Activated CD8-positive, alpha-beta memory T cell treated with anti-CD3 and anti-CD28 coated beads, Interleukin-2, amount 50 U/mL, for 1 hour (primary cell): ENCODE measurements around the gene TSPEAR.

ENCODE experiments used
- DNase-seq: peaks from one replicate; pipeline ENCODE4 v3.0.0-alpha.2; 2020; ENCODE audit errors: extremely low read depth

The TSPEAR gene

GRCh38 chr21:44720170-44720569 lies 8.8 kb upstream of the TSPEAR start:
- DNase-seq = no peak

DNA sequence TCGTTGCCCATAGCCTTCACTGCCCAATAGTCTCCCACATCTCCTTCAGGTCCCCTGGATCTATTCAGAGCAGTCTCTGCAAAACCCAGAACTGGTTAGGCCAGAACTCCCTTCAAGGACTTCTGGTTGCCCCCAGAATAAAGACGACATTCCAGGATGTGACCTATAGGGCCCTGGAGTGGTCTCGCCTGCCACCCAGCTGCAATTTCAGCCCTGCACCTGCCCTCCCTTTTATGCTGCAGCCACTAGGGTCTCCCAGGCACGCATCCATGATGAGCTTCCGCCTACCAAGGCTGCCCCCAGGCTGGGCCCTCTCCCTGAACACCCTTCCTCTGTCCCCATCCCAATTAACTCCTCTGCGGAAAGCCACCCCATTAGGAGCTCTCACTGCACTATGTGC lies 7.2 kb upstream of the TSPEAR start:
- no peak for DNase-seq

GRCh38 chr21:44718093-44718492 lies 6.7 kb upstream of the TSPEAR start:
- no peak for DNase-seq

DNA sequence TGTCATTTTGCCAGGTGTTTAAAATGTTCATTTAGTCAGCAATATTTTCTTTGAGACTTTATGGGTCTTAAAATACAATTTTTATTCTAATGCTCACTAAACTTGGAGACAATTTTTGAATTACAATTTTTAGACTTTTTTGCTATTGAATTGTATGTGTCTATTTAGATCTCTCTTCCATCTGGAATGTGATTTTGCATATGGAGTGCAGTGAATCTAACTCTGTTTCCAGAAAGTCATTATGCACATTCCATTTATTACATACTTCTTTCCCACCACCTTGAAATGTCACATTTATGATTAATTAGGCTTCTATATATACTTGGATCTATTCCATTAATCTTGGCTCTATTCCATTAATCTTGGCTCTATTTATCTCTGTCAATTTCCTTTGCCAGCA lies 5.6 kb upstream of the TSPEAR start:
- no peak for DNase-seq

GRCh38 chr21:44714905-44715304 lies 3.5 kb upstream of the TSPEAR start:
- no peak for DNase-seq

DNA sequence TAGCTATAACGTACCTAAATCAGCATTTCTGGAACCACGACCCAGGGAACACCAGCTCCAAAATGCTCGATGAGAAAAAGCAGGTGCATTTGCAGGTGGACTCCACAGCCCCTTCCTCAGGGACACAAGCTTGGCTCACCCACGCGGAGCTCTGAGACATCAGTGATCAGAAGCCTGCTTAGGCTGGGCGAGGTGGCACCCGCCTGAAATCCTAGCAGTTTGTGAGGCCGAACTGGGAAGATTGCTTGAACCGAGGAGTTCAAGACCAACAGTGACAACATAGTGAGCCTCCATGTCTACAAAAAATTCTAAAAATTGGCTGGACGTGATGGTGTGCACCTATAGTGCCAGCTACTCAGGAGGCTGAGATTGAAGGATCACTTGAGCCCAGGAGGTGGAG lies 2.5 kb upstream of the TSPEAR start:
- no peak for DNase-seq

DNA sequence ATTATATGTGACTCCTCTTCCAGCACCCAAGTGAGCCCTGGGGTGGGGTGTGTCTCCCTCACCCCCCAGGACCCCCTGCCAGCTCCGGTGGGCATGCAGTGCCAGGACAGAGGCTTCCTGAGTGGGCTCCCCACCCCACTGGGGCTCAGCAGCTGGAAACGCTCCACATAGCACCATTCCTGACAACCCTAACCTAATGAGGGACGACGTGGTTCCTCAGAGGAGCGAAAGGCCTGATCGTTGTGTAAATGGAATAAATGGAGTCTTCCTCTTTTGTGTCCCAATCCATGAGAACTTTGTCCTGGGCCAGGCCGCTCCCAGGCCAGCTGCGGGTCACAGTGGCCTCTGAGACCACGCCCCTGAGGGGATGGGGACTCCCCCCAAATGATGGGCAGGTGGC lies 1.8 kb upstream of the TSPEAR start:
- no peak for DNase-seq

- no peak for DNase-seq
Measured at GRCh38 chr21:44712203-44713028, 1.0 kb upstream of the TSPEAR start.

DNA sequence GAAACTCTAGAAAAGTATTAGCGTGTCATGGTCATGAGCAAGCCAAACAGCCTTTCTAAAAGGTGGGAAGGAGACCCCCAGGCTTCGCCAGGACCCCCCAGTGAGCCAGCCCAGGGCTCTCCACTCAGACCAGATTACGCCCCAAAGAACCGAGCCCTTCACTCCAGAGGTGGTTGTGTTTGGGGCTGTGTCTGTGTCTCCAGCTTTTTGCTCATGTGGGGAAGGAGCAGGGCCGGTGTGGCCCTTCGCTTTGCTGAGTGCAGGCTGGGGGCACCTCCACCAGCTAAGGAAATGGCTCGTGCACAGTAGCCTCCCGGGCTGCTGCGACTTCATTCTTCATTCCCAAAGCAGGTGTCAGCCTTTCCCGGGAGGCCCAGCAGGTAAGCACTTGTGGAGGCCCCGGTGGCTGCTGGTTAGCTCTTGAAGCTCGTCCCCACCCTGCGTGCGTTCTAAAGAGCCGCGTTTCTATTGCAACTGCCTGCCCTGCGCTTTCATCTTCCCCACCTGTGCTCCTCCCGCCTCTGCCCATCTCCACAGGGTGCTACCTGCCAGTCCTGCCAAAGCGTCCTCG lies 531 bp downstream of the TSPEAR start:
- no peak for DNase-seq

- DNase-seq = no peak
Measured at GRCh38 chr21:44710294-44710665, 1.1 kb downstream of the TSPEAR start.

- DNase-seq = no peak
Measured at GRCh38 chr21:44709426-44710293, 1.7 kb downstream of the TSPEAR start.

DNA sequence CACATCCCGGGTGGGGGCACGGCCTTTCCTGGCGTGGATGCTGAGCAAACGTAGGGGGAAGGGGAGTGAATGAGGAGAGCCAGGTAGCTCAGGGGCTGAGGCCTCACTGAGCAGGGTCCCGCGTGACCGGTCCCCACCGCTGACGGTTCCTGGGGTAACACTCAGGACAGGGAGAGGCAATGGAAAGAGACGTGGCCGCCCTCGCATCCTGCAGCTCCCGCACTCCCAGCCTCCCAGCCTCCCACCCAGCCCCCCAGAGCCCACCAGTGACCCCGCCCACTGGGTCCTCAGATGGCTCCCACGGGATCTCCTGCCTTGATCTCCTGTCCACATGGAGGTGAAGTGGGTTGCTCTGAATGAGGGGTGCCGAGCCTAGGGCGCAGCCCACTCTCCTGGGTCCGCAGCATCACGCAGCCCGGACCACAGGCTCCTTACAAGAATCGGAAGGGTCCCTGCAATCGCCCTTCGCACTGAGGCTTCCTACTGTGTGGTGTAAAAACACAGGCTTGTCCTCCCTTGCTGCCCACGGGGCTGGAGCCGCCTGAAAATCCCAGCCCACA lies 2.4 kb downstream of the TSPEAR start:
- no peak for DNase-seq

- DNase-seq = no peak
Measured at GRCh38 chr21:44708213-44708865, 3.0 kb downstream of the TSPEAR start.

DNA sequence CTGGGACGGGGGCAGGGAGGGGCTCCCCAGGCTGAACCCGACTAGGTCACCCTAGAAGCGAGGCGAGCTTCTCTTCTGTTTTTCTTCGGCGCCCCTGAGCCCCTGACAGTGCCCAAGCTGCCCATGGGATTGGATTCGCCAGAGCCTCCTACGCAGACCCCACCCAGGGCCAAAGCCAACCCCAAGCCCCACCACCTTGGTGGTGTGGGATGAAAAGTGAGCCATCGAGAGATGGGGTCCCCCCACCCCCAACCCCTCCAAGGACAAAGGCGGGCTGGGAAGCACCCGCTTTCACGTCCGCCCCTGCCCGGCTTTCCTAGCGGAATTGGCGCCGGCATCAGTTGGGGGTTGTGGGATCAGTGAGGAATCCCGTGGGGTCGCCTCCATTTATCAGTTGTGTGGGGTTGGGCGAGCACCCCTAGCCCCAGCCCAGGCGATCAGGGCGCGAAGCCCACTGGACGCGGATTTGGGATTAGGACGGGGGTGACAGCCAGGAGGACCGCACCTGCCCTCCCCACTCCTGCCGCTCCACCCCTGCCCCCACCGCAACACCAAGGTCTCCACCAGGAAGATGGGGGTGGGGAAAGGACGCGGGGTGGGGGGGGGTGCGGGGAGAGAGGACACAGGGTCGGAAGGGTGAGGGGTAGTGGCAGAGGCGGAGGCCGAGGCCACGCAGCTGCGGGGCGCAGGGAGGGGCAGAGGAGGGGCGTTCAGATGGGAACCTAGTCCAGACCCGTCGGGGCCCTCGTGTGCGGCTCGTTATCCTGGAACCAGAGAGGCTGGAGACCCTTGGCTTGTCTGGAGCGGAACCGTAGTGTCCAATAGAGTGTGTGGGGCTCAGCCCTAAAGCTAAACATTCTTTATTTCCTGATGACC lies 4.4 kb downstream of the TSPEAR start:
- no peak for DNase-seq

DNA sequence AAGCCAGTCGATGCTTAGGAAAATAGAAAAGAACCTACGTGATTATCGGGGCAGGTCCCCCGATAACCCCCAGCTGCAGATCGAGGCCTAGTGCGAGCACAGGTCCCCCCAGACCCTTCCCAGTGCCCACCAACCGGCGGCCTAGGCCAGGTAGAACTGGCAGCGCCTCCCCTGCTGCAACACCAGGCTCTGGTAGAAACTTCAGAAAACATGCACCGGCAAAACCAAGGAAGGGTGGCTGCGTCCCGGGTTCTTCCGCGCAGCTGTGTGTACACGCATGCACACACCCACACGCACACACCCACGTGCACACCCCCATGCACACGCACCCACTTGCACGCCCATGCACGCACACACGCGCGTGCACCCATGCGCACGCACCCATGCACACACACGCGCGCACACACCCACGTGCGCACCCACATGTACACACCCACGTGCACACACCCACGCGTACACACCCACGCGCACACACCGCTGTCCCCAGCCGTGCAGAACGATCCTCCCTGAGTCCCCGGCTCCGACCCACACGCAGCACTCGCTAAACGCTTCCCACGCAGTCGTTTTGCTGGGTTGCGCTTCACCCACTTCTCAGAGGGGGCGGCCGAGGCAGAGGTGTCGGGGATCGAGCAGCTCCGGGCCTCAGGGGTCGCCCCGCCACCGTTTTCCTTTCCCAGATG lies 5.2 kb downstream of the TSPEAR start:
- DNase-seq = no peak

DNA sequence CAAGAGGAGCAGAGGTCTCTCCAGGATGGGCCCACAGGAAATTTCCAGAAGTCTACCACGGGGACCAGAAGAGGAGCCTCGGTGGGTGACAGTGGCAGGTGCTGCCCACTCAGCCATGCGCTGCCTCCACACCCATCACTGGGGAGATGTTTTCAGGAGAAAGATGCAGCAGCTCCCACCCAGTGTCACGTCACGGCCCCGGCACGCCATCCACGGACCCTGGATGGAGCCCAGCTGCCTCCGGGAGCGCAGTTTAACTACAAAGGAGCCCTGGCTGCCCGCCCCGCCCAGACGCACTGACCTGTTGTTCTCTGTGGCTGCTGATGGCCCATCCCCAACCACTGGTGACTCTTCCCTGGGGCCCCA lies 6.8 kb downstream of the TSPEAR start:
- no peak for DNase-seq

GRCh38 chr21:44703731-44704635 lies 7.4 kb downstream of the TSPEAR start:
- DNase-seq = no peak

DNA sequence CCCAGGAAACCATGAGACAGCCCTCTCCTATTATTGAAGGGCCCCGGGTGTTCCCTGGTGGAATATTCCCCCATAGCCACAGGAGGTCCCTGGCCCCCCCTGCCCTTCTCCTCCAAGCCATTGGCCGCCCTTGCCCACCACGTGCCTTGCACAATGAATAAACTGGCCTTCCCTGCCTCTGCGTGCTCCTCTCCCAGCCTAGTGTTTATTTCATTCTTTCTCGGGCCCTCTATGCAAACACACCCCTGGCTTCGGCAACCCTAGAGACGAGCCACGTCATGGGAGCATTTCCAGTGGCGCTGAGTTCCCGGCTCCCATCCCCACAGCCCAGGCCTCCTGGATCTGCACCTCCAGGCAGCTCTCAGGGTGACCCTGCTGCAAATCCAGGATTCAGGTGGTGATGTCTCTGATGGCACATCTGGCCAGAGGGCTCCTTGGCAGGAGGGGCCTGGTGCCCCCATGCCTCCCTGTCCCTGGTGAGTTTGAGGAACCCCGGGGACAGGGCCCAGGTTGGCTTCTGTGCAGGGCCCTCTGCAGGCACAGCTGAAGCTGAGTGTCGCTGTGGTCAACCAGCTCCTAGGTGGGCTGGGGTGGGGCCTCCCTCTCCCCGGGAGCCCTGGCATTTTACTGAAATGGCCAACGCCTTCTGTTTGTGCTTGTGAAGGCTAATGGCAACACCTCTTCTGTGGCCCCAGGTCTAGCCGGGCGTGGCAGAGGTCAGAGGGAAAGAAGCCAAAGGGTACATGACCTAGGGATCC lies 8.2 kb downstream of the TSPEAR start:
- DNase-seq = no peak
